Activated naive CD4-positive, alpha-beta T cell treated with anti-CD3 and anti-CD28 coated beads, Interleukin-2, amount 10 ng/mL, durations not matched to agents 7 days and 5 days (primary cell): Measurements from ENCODE around the gene KLHL2.
"Not testable (repeated sequence)": the region's sequence is repeated elsewhere in the genome, so short reads cannot be mapped to it uniquely, and the experiment has no call there.

Experiments
- CTCF ChIA-PET: fragments of 350-600 bp; sonication (Branson Sonifier 250); formaldehyde crosslinking; loops from one replicate; lab custom pipeline; 2021; ENCODE audit warnings: antibody characterized with exemption; lab: Charles Lee
- DNase-seq: peaks from one replicate; pipeline ENCODE4 v3.0.0-alpha.2; 2020
- H3K27ac Mint-ChIP-seq: one replicate; pipeline ENCODE4 v1.8.0; 2021; ENCODE audit warnings: mild to moderate bottlenecking, moderate library complexity, mixed read lengths
- H3K27me3 Mint-ChIP-seq: one replicate; pipeline ENCODE4 v1.8.0; 2021; ENCODE audit warnings: mild to moderate bottlenecking, mixed read lengths
- H3K36me3 Mint-ChIP-seq: one replicate; pipeline ENCODE4 v1.8.0; 2021; ENCODE audit warnings: mixed read lengths
- H3K4me1 Mint-ChIP-seq: one replicate; pipeline ENCODE4 v1.8.0; 2021; ENCODE audit warnings: mixed read lengths
- H3K4me3 Mint-ChIP-seq: one replicate; pipeline ENCODE4 v1.8.0; 2021; ENCODE audit warnings: mild to moderate bottlenecking, moderate library complexity, mixed read lengths
- H3K9me3 Mint-ChIP-seq: one replicate; pipeline ENCODE4 v1.8.0; 2021; ENCODE audit warnings: mixed read lengths

Gene KLHL2

DNA sequence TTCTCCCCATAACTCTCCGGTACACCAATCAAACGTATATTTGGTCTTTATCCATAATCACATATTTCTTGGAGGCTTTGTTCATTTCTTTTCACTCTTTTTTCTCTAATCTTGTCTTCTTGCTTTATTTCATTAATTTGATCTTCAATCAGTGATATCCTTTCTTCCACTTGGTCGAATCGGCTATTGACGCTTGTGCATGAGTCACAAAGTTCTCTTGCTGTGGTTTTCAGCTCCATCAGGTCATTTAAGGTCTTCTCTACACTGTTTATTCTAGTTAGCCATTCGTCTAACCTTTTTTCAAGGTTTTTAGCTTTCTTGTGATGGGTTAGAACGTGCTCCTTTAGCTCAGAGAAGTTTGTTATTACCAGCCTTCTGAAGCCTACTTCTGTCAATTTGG lies 62.6 kb downstream of the KLHL2 start:
- H3K27me3 Mint-ChIP-seq, CTCF ChIA-PET, DNase-seq, H3K9me3 Mint-ChIP-seq, H3K4me3 Mint-ChIP-seq: not testable (repeated sequence)
- peaks cover 13% of the 10 kb centered on the region for H3K4me1 Mint-ChIP-seq
- peak overlapping the region; percentile 12 for H3K27ac Mint-ChIP-seq
- peaks cover 76% of the 10 kb centered on the region for H3K36me3 Mint-ChIP-seq

DNA sequence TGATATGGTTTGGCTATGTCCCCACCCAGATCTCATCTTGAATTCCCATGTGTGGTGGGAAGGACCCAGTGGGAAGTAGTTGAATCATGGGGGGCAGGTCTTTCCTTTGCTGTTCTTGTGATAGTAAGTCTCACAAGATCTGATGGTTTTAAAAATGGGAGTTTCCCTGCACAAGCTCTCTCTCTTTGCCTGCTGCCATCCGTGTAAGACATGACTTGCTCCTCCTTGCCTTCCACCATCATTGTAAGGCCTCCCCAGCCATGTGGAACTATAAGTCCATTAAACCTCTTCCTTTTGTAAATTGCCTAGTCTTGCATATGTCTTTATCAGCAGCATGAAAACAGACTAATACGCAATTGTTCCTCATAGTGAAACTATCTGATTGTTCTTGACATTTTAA lies 66.1 kb downstream of the KLHL2 start:
- CTCF ChIA-PET, H3K27me3 Mint-ChIP-seq, H3K9me3 Mint-ChIP-seq, H3K4me3 Mint-ChIP-seq, H3K27ac Mint-ChIP-seq, H3K4me1 Mint-ChIP-seq, DNase-seq: not testable (repeated sequence)
- H3K36me3 Mint-ChIP-seq = peaks cover 60% of the 10 kb centered on the region

DNA sequence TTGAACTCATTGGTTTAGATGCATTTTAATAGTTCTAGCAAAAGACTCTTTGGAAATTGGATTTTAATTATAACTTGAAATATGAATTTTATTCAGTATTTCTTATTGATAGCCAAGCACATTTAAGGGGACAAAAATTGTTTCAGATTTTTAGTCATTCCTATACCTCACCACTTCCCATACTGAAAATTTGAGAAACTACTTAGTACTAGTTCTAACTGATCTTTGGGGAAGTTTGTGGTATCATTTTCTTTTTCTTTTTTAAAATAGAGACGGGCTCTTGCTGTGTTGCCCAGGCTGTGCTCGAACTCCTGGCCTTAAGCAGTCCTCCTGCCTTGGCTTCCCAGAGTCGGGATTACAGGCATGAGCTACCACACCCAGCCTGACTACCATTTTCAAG lies 68.0 kb downstream of the KLHL2 start:
- H3K27me3 Mint-ChIP-seq, H3K27ac Mint-ChIP-seq, CTCF ChIA-PET, H3K9me3 Mint-ChIP-seq, H3K4me1 Mint-ChIP-seq, H3K4me3 Mint-ChIP-seq, DNase-seq: not testable (repeated sequence)
- H3K36me3 Mint-ChIP-seq = peaks cover 55% of the 10 kb centered on the region

DNA sequence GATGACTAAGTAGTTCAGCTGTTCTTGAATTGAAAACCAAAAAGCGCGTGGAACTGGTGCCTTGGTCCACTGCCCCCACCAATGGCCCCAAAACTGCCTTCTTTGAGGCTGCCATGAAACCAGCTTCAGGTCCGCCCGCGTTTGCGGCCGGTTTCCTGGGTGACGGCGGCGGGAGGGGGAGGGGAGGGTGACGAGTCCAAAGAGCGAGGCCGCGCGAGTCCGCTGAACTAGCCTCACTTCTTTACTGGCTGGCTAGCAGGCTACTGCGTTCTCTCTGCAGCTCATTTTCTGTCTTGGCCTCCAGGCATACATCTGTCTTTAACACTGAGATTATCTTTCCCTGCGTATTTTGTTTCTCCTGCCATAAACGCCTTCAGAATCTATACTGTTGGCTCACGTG lies 72.2 kb downstream of the KLHL2 start:
- peaks cover 56% of the 10 kb centered on the region for H3K36me3 Mint-ChIP-seq
- CTCF ChIA-PET = not testable (repeated sequence)

DNA sequence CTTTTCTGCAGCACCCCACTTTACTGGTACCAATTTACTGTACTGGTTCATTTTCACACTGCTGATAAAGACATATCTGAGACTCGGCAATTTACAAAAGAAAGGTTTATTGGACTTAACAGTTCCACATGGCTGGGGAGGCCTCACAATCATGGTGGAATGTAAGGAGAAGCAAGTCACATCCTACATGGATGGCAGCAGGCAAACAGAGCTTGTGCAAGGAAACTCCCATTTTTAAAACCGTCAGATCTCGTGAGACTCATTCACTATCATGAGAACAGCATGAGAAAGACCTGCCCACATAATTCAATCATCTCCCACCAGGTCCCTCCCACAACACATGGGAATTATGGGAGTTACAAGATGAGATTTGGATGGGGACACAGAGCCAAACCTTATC lies 77.3 kb downstream of the KLHL2 start:
- Mint-ChIP-seq H3K4me1 (peaks cover 45% of the 10 kb centered on the region), H3K36me3 (peaks cover 59% of the 10 kb centered on the region)
- DNase-seq, H3K27me3 Mint-ChIP-seq, H3K27ac Mint-ChIP-seq, CTCF ChIA-PET, H3K4me3 Mint-ChIP-seq, H3K9me3 Mint-ChIP-seq: not testable (repeated sequence)

More for the DNA sequence above, 72.2 kb downstream of the KLHL2 start:
- not testable (repeated sequence) for H3K9me3 Mint-ChIP-seq, DNase-seq, H3K4me3 Mint-ChIP-seq, H3K27ac Mint-ChIP-seq, H3K27me3 Mint-ChIP-seq, H3K4me1 Mint-ChIP-seq

DNA sequence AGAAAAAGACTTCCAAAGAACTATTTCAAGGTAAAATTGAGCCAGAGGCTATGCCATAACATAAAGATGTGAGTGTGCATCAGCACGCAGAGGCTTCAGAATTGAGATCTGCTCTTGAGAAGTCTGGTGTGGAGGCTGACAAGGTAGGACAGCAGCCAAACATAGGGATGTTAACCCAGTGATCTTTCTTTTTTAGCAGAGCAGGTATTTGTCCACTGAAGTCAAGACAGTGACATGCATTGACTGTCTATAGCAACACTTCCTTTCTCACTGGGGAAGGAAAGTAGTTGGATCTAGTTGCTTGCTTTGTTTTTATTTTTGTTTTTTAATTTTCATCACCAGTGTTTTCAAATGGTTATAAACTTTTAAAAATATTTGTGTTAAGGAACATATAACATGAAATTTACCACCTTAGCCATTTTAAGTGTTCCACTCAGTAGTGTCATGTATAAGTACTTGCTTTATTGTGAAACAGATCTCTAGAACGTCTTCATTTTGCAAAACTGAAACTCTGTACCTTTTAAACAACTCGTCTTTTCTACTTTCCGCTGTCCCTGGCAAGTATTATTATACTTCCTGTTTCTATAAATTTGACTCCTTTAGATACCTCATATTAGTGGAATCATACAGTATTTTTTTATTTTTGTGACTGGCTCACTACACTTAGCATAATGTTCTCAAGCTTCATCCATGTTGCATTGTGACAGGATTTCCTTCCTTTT lies 79.4 kb downstream of the KLHL2 start:
- H3K36me3 Mint-ChIP-seq = peaks cover 60% of the 10 kb centered on the region
- not testable (repeated sequence) for DNase-seq

DNA sequence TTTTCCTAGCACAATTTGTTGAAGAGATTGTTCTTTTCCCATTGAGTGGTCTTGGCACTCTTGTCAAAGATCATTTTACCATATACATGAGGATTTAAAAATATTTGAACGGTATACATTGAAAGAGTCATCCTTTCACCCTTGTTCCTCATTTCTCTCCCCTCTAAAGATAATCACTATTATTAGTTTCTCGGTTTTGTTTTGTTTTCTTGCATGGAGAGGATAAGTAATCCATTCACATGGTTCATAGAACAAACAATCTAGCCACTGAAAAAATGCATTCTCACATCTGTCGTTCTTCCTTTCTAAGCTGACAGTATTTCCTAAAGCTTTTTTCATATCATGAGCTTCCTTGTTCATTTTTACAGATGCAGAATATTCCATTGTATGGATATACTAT lies 80.9 kb downstream of the KLHL2 start:
- Mint-ChIP-seq H3K4me3 (no peak overlapping the region), H3K9me3 (peaks cover 7% of the 10 kb centered on the region), H3K4me1 (peaks cover 49% of the 10 kb centered on the region), H3K27me3 (no peaks in the 10 kb centered on the region), H3K36me3 (peaks cover 49% of the 10 kb centered on the region), H3K27ac (no peak overlapping the region)
- CTCF ChIA-PET = interaction anchor here (1.3 to 1.7 kb wide), 2 partner anchors 8 to 157 kb away, joined by 3 to 6 read pairs; no protein-coding TSS in a partner anchor
- DNase-seq = no peak

More for the DNA sequence above, 79.4 kb downstream of the KLHL2 start:
- H3K27me3 Mint-ChIP-seq, CTCF ChIA-PET, H3K9me3 Mint-ChIP-seq: not testable (repeated sequence)
- Mint-ChIP-seq H3K4me1 (peaks cover 49% of the 10 kb centered on the region), H3K4me3 (peak overlapping the region; percentile 45), H3K27ac (peak overlapping the region; percentile 93)

DNA sequence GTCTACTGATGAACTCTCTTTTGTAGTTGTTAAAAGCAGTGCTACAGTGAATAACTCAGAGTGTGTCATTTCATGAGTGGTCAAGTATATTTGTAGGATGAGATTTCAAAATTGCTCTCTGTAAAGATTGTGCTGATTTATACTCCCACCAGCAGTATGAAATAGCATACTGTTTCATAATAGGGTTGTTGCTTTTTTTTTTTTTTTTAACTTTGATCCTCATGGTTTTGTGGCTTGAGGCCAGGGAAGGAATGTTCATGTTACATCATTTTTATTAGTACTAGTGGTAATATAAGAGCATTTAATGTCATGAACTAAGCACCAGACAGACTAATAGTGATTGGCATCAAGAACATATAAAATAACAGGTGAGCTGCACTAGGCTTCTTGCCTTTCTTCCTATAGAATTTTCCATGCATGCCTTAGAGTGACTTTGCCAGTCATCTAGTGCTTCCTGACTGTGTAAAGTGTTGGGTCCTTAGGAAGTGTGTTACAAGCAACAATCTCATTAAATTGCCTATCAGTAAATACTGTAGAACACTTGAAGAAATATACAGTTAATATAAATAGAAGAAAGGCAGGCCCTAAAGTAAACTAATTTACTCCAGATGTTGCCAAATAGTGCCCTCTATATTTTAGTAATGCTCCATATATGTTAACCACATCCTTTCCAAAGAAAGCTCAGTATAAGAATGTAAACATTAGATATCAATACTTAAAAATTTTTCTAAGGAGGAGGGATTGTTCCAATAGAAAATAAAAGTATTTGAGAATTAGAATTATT lies 81.5 kb downstream of the KLHL2 start:
- Mint-ChIP-seq H3K27ac (no peak overlapping the region), H3K36me3 (peaks cover 46% of the 10 kb centered on the region), H3K4me1 (peaks cover 49% of the 10 kb centered on the region), H3K4me3 (no peak overlapping the region), H3K27me3 (no peaks in the 10 kb centered on the region), H3K9me3 (peaks cover 7% of the 10 kb centered on the region)
- DNase-seq = no peak
- CTCF ChIA-PET = interaction anchor here (1.3 to 1.7 kb wide), 2 partner anchors 9 to 158 kb away, joined by 3 to 6 read pairs; no protein-coding TSS in a partner anchor

DNA sequence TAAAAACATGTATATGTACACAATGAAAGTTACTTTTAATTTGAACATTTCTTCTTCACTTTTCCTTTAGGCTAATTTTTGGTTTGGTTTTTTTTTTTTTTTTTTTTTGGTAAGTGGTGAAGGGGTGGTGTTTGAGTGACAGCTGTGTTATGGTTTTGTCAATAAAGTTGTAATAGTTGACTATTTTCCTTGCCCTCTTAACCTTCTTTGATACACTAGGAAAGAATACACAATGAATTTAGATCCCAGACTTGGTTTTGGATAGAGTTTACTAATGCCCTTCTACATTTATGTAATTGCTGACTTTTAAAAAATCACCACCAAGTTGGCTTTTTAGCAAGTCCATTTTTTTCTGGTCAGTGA lies 82.0 kb downstream of the KLHL2 start:
- H3K9me3 Mint-ChIP-seq = peaks cover 4% of the 10 kb centered on the region
- no peak overlapping the region for H3K27ac Mint-ChIP-seq
- no peaks in the 10 kb centered on the region for H3K27me3 Mint-ChIP-seq
- CTCF ChIA-PET = interaction anchor here (0.6 to 1.7 kb wide), 3 partner anchors 9 to 213 kb away, joined by 3 to 6 read pairs (median 4); no protein-coding TSS in a partner anchor
- H3K4me3 Mint-ChIP-seq = no peak overlapping the region
- peaks cover 43% of the 10 kb centered on the region for H3K36me3 Mint-ChIP-seq
- no peak for DNase-seq
- H3K4me1 Mint-ChIP-seq = peaks cover 55% of the 10 kb centered on the region

DNA sequence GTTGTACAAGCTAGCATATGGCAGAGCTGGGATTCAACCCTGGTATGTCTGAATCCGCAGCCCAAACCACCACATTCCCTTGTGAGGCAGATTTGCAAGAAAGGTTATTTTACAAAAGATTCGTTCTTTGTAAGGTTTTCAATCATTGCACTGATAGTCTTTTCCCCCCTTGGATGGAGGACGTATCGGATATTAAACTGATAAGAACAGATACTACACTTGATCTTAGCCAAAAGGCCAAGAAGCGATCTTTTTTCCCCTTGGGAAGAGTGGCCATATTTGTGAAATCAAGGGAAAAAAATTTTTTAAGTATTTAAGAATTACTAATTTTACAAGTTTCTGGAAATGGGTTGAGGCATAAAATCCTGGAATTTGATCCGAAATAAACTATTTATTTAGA lies 85.7 kb downstream of the KLHL2 start:
- CTCF ChIA-PET = interaction anchor here (1.5 kb wide), 1 partner anchor 39 kb away, joined by 3 read pairs; no protein-coding TSS in a partner anchor
- Mint-ChIP-seq H3K36me3 (peaks cover 52% of the 10 kb centered on the region), H3K27me3 (no peaks in the 10 kb centered on the region), H3K4me3 (no peak overlapping the region), H3K27ac (no peak overlapping the region), H3K4me1 (peaks cover 40% of the 10 kb centered on the region), H3K9me3 (no peaks in the 10 kb centered on the region)
- no peak for DNase-seq

DNA sequence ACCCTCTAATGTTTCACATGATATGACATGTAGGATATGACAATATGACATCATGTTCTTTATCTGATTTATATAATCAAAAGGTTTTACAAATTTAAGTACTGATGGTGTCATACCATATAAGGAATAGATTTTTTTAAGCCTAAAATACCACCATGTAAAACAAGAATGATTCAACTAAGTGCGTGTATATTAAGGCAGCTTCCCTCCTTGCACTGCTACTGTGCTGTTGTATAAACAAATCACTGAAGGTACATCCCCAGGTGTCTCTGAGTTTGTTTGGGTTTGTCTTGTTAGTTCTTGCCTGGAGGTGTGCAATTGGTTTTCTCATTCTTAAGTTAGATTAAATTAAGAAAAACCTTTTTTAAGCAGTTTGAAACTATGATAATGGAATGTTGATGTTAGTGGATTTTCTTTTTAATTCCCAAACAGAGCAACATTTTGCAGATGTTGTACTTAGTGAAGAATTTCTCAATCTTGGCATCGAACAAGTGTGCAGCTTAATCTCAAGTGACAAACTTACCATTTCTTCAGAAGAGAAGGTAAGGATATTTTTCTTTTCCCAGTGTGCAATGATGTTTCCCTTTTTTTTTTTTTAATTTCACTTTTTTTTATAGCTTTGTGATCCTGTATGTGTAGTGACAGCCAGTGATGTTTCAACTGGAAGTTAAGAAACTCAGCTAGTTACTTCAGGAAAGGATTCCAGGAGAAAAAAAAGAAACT lies 86.7 kb downstream of the KLHL2 start:
- Mint-ChIP-seq H3K27ac (peak overlapping the region; percentile 89), H3K4me3 (no peak overlapping the region), H3K9me3 (no peaks in the 10 kb centered on the region), H3K36me3 (peaks cover 50% of the 10 kb centered on the region), H3K4me1 (peaks cover 32% of the 10 kb centered on the region), H3K27me3 (no peaks in the 10 kb centered on the region)
- CTCF ChIA-PET = interaction anchor here (1.5 kb wide), 1 partner anchor 38 kb away, joined by 3 read pairs; no protein-coding TSS in a partner anchor
- no peak for DNase-seq

DNA sequence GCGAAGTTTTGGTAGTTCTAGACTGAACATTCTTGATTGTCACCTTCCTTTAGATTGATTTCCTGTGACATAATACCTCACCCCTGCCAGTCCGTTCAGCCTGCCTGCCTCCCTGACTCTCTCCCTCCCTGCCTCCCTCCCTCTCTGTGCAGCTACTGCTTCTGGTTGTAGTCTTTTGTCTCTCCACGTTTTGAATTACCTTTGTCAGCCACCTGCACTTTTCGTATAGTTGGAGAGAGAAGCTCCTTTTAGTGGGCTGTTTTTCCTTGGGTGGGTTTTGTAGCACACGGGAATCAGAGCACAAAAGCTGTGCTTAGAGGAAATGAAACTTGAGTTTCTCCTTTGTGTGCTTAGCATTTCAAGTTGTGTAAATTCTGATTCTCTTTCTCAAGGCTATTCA lies 87.5 kb downstream of the KLHL2 start:
- H3K4me3 Mint-ChIP-seq = peak overlapping the region; percentile 45
- peak overlapping the region; percentile 89 for H3K27ac Mint-ChIP-seq

DNA sequence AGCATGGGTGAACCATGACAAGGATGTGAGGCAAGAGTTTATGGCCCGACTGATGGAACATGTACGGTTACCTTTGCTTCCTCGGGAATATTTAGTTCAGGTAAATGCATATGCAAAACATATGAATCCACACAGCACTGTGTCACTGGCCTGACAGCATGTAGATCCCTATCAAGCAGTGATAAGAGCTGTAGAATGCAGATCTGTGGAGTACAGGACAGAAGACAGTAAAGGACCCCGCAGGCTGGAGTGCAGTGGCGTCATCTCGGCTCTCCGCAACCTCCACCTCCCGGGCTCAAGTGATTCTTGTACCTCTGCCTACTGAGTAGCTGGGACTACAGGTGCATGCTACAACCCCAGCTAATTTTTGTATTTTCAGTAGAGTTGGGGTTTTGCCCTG lies 90.3 kb downstream of the KLHL2 start:
- no peaks in the 10 kb centered on the region for H3K9me3 Mint-ChIP-seq
- H3K27me3 Mint-ChIP-seq = no peaks in the 10 kb centered on the region
- H3K4me1 Mint-ChIP-seq = peaks cover 48% of the 10 kb centered on the region
- CTCF ChIA-PET = interaction anchor here (1.2 kb wide), 1 partner anchor 166 kb away, joined by 5 read pairs; no protein-coding TSS in a partner anchor
- H3K36me3 Mint-ChIP-seq = peaks cover 53% of the 10 kb centered on the region
- DNase-seq = no peak
- H3K4me3 Mint-ChIP-seq = no peak overlapping the region
- H3K27ac Mint-ChIP-seq = no peak overlapping the region

More for the DNA sequence above, 87.5 kb downstream of the KLHL2 start:
- Mint-ChIP-seq H3K4me1 (peaks cover 34% of the 10 kb centered on the region), H3K36me3 (peaks cover 54% of the 10 kb centered on the region), H3K9me3 (no peaks in the 10 kb centered on the region), H3K27me3 (no peaks in the 10 kb centered on the region)
- DNase-seq = peak; percentile 66
- CTCF ChIA-PET = no interaction called here
